Measurements from ENCODE around the gene ECM2. TPM values are rescaled to one million over a fixed set of nuclear protein-coding genes. Genes with fewer than 3 reads are reported as not detected.
A peak's percentile ranks its signal among the peaks of the same experiment; 100 is the strongest.

Gene ECM2
- total RNA-seq, 6 experiments from 2014 or later, result 0.14 to 0.46 (median 0.33) TPM

DNA sequence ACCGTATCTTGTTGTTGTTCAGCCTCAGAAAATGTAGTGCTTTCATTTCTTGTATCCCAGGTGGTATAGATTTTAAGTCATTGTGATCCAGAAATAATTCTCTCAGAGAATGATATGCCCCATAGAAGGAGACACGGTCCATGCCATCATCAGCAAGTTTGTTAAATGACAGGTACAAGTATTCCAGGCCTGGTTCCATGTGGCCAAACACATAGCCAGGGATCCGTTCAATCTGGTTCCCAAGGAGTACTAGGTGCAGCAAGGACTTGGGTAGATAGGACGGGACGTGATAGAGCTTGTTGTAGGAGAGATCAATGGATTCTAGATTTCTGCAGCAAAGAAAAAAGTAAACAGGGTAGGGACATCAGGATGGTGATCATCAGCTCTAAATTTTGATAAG is 35.1 kb downstream of the ECM2 start:
- Mint-ChIP-seq H3K4me1 (ENCODE audit: low read depth) (peaks cover 62% of the 10 kb centered on the region), H3K36me3 (ENCODE audit: low read depth) (no peaks in the 10 kb centered on the region), H3K4me3 (no peak overlapping the region), H3K27ac (no peak overlapping the region), H3K27me3 (ENCODE audit: insufficient read depth) (no peaks in the 10 kb centered on the region), H3K9me3 (no peaks in the 10 kb centered on the region)
- DNase-seq, result no peak
- no peak for TF ChIP-seq CTCF (IDR thresholded peaks at IDR 0.05)

GRCh38 chr9:92499701-92500100 is 36.1 kb downstream of the ECM2 start:
- Mint-ChIP-seq H3K4me1 (ENCODE audit: low read depth) (peaks cover 62% of the 10 kb centered on the region), H3K27me3 (ENCODE audit: insufficient read depth) (no peaks in the 10 kb centered on the region), H3K27ac (no peak overlapping the region), H3K4me3 (no peak overlapping the region), H3K9me3 (no peaks in the 10 kb centered on the region), H3K36me3 (ENCODE audit: low read depth) (no peaks in the 10 kb centered on the region)
- no peak for DNase-seq
- no peak for TF ChIP-seq CTCF (IDR thresholded peaks at IDR 0.05)

GRCh38 chr9:92496396-92497176 is 39.2 kb downstream of the ECM2 start:
- no peak for TF ChIP-seq CTCF (IDR thresholded peaks at IDR 0.05)
- peak overlapping the region; percentile 66 for H3K27ac Mint-ChIP-seq
- DNase-seq, result no peak

GRCh38 chr9:92494856-92495255 is 40.9 kb downstream of the ECM2 start:
- Mint-ChIP-seq H3K4me1 (ENCODE audit: low read depth) (peaks cover 50% of the 10 kb centered on the region), H3K36me3 (ENCODE audit: low read depth) (no peaks in the 10 kb centered on the region), H3K4me3 (no peak overlapping the region), H3K9me3 (no peaks in the 10 kb centered on the region), H3K27ac (no peak overlapping the region), H3K27me3 (ENCODE audit: insufficient read depth) (no peaks in the 10 kb centered on the region)
- no peak for DNase-seq
- TF ChIP-seq CTCF (IDR thresholded peaks at IDR 0.05), result no peak

More at GRCh38 chr9:92496396-92497176, 39.2 kb downstream of the ECM2 start:
- Mint-ChIP-seq H3K36me3 (ENCODE audit: low read depth) (no peaks in the 10 kb centered on the region), H3K4me3 (peak overlapping the region; percentile 70), H3K9me3 (no peaks in the 10 kb centered on the region), H3K27me3 (ENCODE audit: insufficient read depth) (no peaks in the 10 kb centered on the region), H3K4me1 (ENCODE audit: low read depth) (peaks cover 49% of the 10 kb centered on the region)

DNA sequence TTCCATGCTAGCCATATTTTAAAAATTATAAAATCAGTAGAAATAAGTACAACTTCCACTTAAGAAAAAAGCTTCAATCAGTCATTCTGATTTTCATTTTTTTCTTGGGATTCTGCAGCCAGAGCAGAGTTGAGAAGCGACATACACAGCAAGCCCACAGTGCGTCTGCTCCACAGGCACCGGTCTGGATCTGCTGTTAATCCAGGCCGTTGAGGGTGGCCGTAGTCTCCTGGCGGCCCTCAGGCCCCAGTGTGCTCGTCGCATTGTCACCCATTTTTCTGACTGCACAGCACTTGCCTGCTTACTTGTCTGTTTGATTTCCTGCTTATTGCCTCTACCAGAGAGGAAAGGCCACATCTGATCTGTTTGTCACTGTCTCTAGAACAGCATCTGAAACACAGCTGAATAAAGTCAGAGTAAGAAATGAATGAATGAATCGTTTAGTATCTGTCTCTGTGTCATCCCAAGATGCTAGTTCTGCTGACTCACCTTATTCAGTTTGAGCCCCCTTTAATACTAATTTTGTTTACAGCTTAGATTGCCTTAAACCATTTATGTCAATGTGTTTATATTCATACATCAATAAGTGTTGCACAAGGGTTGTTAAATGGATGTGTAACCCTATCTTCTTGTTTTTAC is 41.9 kb downstream of the ECM2 start:
- TF ChIP-seq CTCF (IDR thresholded peaks at IDR 0.05), result no peak
- peaks cover 50% of the 10 kb centered on the region for H3K4me1 Mint-ChIP-seq (ENCODE audit: low read depth)
- no peak for DNase-seq
- no peak overlapping the region for H3K4me3 Mint-ChIP-seq
- no peak overlapping the region for H3K27ac Mint-ChIP-seq
- H3K36me3 Mint-ChIP-seq (ENCODE audit: low read depth), result no peaks in the 10 kb centered on the region
- no peaks in the 10 kb centered on the region for H3K27me3 Mint-ChIP-seq (ENCODE audit: insufficient read depth)
- no peaks in the 10 kb centered on the region for H3K9me3 Mint-ChIP-seq
